Ishikawa (cell line): ENCODE measurements around the gene PCAT6.

Experiments used
- CEBPB ChIP-seq: IDR thresholded peaks from 2 replicates; pipeline ENCODE4 v1.6.1; 2012
- CREB1 ChIP-seq: IDR thresholded peaks from 2 replicates; pipeline ENCODE4 v1.6.1; 2012; ENCODE audit warnings: low read depth
- EGR1 ChIP-seq: IDR thresholded peaks from 2 replicates; pipeline ENCODE4 v1.6.1; 2012
- EP300 ChIP-seq: IDR thresholded peaks from 2 replicates; pipeline ENCODE4 v1.6.1; 2012; ENCODE audit warnings: borderline replicate concordance
- RAD21 ChIP-seq: IDR thresholded peaks from 2 replicates; pipeline ENCODE4 v1.6.1; 2012; ENCODE audit warnings: low read depth
- TAF1 ChIP-seq: IDR thresholded peaks from 2 replicates; pipeline ENCODE4 v1.6.1; 2012; ENCODE audit warnings: low read depth, mild to moderate bottlenecking
- TEAD4 ChIP-seq: IDR thresholded peaks from 2 replicates; pipeline ENCODE4 v1.6.1; 2012
- USF1 ChIP-seq: IDR thresholded peaks from 2 replicates; pipeline ENCODE4 v1.6.1; 2012
- ZBTB7A ChIP-seq: IDR thresholded peaks from 2 replicates; pipeline ENCODE4 v1.6.1; 2012; ENCODE audit warnings: low read depth
- TF ChIP-seq, protein P1 (sequence below): IDR thresholded peaks from 2 replicates; pipeline ENCODE4 v1.6.1; 2012; ENCODE audit warnings: low read depth, mild to moderate bottlenecking

- TF ChIP-seq CEBPB (no peak), TAF1 (no peak), EGR1 (no peak), RAD21 (no peak), USF1 (no peak), ZBTB7A (no peak), CREB1 (no peak), EP300 (no peak), TEAD4 (no peak)
- TF ChIP-seq, protein P1, sequence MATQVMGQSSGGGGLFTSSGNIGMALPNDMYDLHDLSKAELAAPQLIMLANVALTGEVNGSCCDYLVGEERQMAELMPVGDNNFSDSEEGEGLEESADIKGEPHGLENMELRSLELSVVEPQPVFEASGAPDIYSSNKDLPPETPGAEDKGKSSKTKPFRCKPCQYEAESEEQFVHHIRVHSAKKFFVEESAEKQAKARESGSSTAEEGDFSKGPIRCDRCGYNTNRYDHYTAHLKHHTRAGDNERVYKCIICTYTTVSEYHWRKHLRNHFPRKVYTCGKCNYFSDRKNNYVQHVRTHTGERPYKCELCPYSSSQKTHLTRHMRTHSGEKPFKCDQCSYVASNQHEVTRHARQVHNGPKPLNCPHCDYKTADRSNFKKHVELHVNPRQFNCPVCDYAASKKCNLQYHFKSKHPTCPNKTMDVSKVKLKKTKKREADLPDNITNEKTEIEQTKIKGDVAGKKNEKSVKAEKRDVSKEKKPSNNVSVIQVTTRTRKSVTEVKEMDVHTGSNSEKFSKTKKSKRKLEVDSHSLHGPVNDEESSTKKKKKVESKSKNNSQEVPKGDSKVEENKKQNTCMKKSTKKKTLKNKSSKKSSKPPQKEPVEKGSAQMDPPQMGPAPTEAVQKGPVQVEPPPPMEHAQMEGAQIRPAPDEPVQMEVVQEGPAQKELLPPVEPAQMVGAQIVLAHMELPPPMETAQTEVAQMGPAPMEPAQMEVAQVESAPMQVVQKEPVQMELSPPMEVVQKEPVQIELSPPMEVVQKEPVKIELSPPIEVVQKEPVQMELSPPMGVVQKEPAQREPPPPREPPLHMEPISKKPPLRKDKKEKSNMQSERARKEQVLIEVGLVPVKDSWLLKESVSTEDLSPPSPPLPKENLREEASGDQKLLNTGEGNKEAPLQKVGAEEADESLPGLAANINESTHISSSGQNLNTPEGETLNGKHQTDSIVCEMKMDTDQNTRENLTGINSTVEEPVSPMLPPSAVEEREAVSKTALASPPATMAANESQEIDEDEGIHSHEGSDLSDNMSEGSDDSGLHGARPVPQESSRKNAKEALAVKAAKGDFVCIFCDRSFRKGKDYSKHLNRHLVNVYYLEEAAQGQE: no peak
Measured at GRCh38 chr1:202835548-202836072, 24.9 kb downstream of the PCAT6 start.
